Putamen (tissue), 1 donor: ENCODE data around the gene LRIG3.
"Not testable (repeated sequence)": the region's sequence is repeated elsewhere in the genome, so short reads cannot be mapped to it uniquely, and the experiment has no call there.

Experiments used
- DNase-seq: peaks from one replicate; pipeline ENCODE4 v3.0.0-alpha.2; 2016; ENCODE audit warnings: low spot score

LRIG3 gene

GRCh38 chr12:58920102-58920960 is at the start of gene LRIG3:
LRIG3 (minus strand) TSS chr12:58920504; CDS start chr12:58920235, 269 bp downstream.
- DNase-seq: peak; percentile 86

GRCh38 chr12:58969237-58969636 is 48.9 kb upstream of the LRIG3 start:
- DNase-seq: no peak

GRCh38 chr12:58967561-58967960 is 47.3 kb upstream of the LRIG3 start:
- no peak for DNase-seq

GRCh38 chr12:58966939-58967338 is 46.6 kb upstream of the LRIG3 start:
- no peak for DNase-seq

- no peak for DNase-seq
Measured at GRCh38 chr12:58965568-58965967, 45.3 kb upstream of the LRIG3 start.

GRCh38 chr12:58963844-58964243 is 43.5 kb upstream of the LRIG3 start:
- no peak for DNase-seq

- DNase-seq: no peak
Measured at GRCh38 chr12:58961906-58962305, 41.6 kb upstream of the LRIG3 start.

- no peak for DNase-seq
Measured at GRCh38 chr12:58961166-58961565, 40.9 kb upstream of the LRIG3 start.

- no peak for DNase-seq
Measured at GRCh38 chr12:58959639-58960300, 39.5 kb upstream of the LRIG3 start.

- no peak for DNase-seq
Measured at GRCh38 chr12:58957298-58957697, 37.0 kb upstream of the LRIG3 start.

- DNase-seq: no peak
Measured at GRCh38 chr12:58955849-58956248, 35.5 kb upstream of the LRIG3 start.

- DNase-seq: no peak
Measured at GRCh38 chr12:58954002-58954401, 33.7 kb upstream of the LRIG3 start.

- no peak for DNase-seq
Measured at GRCh38 chr12:58950739-58951100, 30.4 kb upstream of the LRIG3 start.

- not testable (repeated sequence) for DNase-seq
Measured at GRCh38 chr12:58949954-58950738, 29.8 kb upstream of the LRIG3 start.

GRCh38 chr12:58943079-58943478 is 22.8 kb upstream of the LRIG3 start:
- DNase-seq: no peak

- no peak for DNase-seq
Measured at GRCh38 chr12:58942345-58942744, 22.0 kb upstream of the LRIG3 start.

GRCh38 chr12:58939399-58940100 is 19.2 kb upstream of the LRIG3 start:
- DNase-seq: no peak

GRCh38 chr12:58938440-58938839 is 18.1 kb upstream of the LRIG3 start:
- DNase-seq: no peak

GRCh38 chr12:58934528-58934927 is 14.2 kb upstream of the LRIG3 start:
- DNase-seq: no peak

GRCh38 chr12:58932806-58933681 is 12.7 kb upstream of the LRIG3 start:
- DNase-seq: no peak

GRCh38 chr12:58931518-58931917 is 11.2 kb upstream of the LRIG3 start:
- DNase-seq: no peak
